A549 (cell line): Measurements from ENCODE around the gene MARCO.
"Not testable (repeated sequence)": the region's sequence is repeated elsewhere in the genome, so short reads cannot be mapped to it uniquely, and the experiment has no call there.

ENCODE experiments used
- CBX2 ChIP-seq: fragments of 200-600 bp; sonication (generic); IDR thresholded peaks from 2 replicates; pipeline ENCODE4 v1.6.1; 2016; ENCODE audit warnings: low read depth, mild to moderate bottlenecking, borderline replicate concordance
- CEBPB ChIP-seq, 2 experiments: fragments of >200 bp in 1 of 2; sonication (Bioruptor Twin) in 1 of 2; formaldehyde crosslinking in 1 of 2; IDR thresholded peaks; 2 replicates each; pipeline ENCODE4 v1.6.1; 2012 to 2016
- CHD2 ChIP-seq: fragments of 150-350 bp; IDR thresholded peaks from 2 replicates; pipeline ENCODE4 v1.6.1; 2014; ENCODE audit warnings: low read length; ENCODE audit not compliant: partially characterized antibody
- EP300 ChIP-seq, 2 experiments: fragments of >200 bp; sonication (Bioruptor Twin); formaldehyde crosslinking; IDR thresholded peaks; 2 replicates in 1 of 2; 3 replicates in 1 of 2; pipeline ENCODE4 v1.6.1; 2016 to 2017
- HOXA7 ChIP-seq: fragments of 250-450 bp; sonication (Bioruptor Pico); IDR thresholded peaks from 2 replicates; pipeline ENCODE4 v1.5.0; 2020; ENCODE audit warnings: mild to moderate bottlenecking, moderate library complexity
- JUN ChIP-seq, 2 experiments: fragments of >200 bp; sonication (Bioruptor Twin); formaldehyde crosslinking; IDR thresholded peaks; 2 replicates in 1 of 2; 3 replicates in 1 of 2; pipeline ENCODE4 v1.6.1; 2016 to 2017
- JUNB ChIP-seq: fragments of >200 bp; sonication (Bioruptor Twin); formaldehyde crosslinking; IDR thresholded peaks from 2 replicates; pipeline ENCODE4 v1.6.1; 2016
- POLR2A ChIP-seq: IDR thresholded peaks from 2 replicates; pipeline ENCODE4 v1.6.1; 2012; ENCODE audit warnings: mild to moderate bottlenecking, low read length
- POLR2AphosphoS2 ChIP-seq: conservative IDR thresholded peaks from 2 replicates; pipeline ENCODE4 v1.6.1; 2012; ENCODE audit warnings: low read length, improper control_type of control experiment, inconsistent platforms
- RFX5 ChIP-seq: fragments of 450-650 bp; IDR thresholded peaks from 2 replicates; pipeline ENCODE4 v1.7.1; 2014; ENCODE audit warnings: antibody characterized with exemption, mild to moderate bottlenecking, moderate library complexity
- TF ChIP-seq, protein P1 (sequence below): IDR thresholded peaks from 2 replicates; pipeline ENCODE4 v1.6.1; 2012
- TF ChIP-seq, protein P2 (sequence below): fragments of >200 bp; sonication (Bioruptor Twin); formaldehyde crosslinking; IDR thresholded peaks from 3 replicates; pipeline ENCODE4 v1.5.1; 2016
- TF ChIP-seq, protein P3 (sequence below): fragments of 200-600 bp; sonication (generic); IDR thresholded peaks from 2 replicates; pipeline ENCODE4 v1.6.1; 2016; ENCODE audit warnings: antibody characterized with exemption, mild to moderate bottlenecking, moderate library complexity

DNA sequence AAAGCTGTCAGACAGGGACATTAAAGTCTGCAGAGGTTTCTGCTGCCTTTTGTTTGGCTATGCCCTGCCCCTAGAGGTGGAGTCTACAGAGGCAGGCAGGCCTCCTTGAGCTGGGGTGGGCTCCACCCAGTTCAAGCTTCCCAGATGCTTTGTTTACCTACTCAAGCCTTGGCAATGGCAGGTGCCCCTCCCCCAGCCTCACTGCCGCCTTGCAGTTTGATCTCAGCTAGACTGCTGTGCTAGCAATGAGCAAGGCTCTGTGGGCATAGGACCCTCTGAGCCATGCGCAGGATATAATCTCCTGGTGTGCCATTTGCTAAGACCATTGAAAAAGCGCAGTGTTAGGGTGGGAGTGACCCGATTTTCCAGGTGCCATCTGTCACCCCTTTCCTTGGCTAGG lies 61.9 kb downstream of the MARCO start:
- not testable (repeated sequence) for TF ChIP-seq HOXA7 (CRISPR knock-in tag); JUNB; CBX2; RFX5; EP300 (IDR thresholded peaks at IDR 0.05); POLR2AphosphoS2; CEBPB (IDR thresholded peaks at IDR 0.05); CHD2; POLR2A; JUN (IDR thresholded peaks at IDR 0.05)
- TF ChIP-seq, protein P1, sequence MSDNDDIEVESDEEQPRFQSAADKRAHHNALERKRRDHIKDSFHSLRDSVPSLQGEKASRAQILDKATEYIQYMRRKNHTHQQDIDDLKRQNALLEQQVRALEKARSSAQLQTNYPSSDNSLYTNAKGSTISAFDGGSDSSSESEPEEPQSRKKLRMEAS = not testable (repeated sequence)
- TF ChIP-seq, protein P2, sequence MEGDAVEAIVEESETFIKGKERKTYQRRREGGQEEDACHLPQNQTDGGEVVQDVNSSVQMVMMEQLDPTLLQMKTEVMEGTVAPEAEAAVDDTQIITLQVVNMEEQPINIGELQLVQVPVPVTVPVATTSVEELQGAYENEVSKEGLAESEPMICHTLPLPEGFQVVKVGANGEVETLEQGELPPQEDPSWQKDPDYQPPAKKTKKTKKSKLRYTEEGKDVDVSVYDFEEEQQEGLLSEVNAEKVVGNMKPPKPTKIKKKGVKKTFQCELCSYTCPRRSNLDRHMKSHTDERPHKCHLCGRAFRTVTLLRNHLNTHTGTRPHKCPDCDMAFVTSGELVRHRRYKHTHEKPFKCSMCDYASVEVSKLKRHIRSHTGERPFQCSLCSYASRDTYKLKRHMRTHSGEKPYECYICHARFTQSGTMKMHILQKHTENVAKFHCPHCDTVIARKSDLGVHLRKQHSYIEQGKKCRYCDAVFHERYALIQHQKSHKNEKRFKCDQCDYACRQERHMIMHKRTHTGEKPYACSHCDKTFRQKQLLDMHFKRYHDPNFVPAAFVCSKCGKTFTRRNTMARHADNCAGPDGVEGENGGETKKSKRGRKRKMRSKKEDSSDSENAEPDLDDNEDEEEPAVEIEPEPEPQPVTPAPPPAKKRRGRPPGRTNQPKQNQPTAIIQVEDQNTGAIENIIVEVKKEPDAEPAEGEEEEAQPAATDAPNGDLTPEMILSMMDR = not testable (repeated sequence)
- TF ChIP-seq, protein P3, sequence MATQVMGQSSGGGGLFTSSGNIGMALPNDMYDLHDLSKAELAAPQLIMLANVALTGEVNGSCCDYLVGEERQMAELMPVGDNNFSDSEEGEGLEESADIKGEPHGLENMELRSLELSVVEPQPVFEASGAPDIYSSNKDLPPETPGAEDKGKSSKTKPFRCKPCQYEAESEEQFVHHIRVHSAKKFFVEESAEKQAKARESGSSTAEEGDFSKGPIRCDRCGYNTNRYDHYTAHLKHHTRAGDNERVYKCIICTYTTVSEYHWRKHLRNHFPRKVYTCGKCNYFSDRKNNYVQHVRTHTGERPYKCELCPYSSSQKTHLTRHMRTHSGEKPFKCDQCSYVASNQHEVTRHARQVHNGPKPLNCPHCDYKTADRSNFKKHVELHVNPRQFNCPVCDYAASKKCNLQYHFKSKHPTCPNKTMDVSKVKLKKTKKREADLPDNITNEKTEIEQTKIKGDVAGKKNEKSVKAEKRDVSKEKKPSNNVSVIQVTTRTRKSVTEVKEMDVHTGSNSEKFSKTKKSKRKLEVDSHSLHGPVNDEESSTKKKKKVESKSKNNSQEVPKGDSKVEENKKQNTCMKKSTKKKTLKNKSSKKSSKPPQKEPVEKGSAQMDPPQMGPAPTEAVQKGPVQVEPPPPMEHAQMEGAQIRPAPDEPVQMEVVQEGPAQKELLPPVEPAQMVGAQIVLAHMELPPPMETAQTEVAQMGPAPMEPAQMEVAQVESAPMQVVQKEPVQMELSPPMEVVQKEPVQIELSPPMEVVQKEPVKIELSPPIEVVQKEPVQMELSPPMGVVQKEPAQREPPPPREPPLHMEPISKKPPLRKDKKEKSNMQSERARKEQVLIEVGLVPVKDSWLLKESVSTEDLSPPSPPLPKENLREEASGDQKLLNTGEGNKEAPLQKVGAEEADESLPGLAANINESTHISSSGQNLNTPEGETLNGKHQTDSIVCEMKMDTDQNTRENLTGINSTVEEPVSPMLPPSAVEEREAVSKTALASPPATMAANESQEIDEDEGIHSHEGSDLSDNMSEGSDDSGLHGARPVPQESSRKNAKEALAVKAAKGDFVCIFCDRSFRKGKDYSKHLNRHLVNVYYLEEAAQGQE = not testable (repeated sequence)
